Hypothalamus (tissue), 51 donors: Measurements from ENCODE around the gene PUS3.
"Not testable (repeated sequence)": the region's sequence is repeated elsewhere in the genome, so short reads cannot be mapped to it uniquely, and the experiment has no call there.

Source experiments
- DNase-seq, 51 donors: peaks; one replicate each; lab custom pipeline; 2025; lab: John Stamatoyannopoulos, UW

PUS3 gene

GRCh38 chr11:125922156-125922555 is 19.1 kb upstream of the PUS3 start:
- no peak for DNase-seq

- DNase-seq = no peak
Observed at GRCh38 chr11:125921042-125921441, 18.0 kb upstream of the PUS3 start.

- no peak for DNase-seq
Observed at GRCh38 chr11:125918140-125918840, 15.3 kb upstream of the PUS3 start.

- DNase-seq = no peak
Observed at GRCh38 chr11:125916683-125917347, 13.8 kb upstream of the PUS3 start.

- not testable (repeated sequence) for DNase-seq
Observed at GRCh38 chr11:125914601-125915000, 11.6 kb upstream of the PUS3 start.

- peak in 1 of 51 donors; percentile 7 for DNase-seq
Observed at GRCh38 chr11:125910226-125910849, 7.3 kb upstream of the PUS3 start.

GRCh38 chr11:125904678-125905077 is 1.7 kb upstream of the PUS3 start:
- no peak for DNase-seq

- DNase-seq = peak in 44 of 51 donors; percentile 7 to 77 (median 56)
Observed at GRCh38 chr11:125903711-125904659, 979 bp upstream of the PUS3 start, which contains the start of gene DDX25. Gene DDX25 (plus strand): TSS chr11:125904508. CDS start chr11:125904518, 10 bp downstream.

- no peak for DNase-seq
Observed at GRCh38 chr11:125902277-125902926, 604 bp downstream of the PUS3 start.

- DNase-seq = no peak
Observed at GRCh38 chr11:125901872-125902271, 1.1 kb downstream of the PUS3 start.

- no peak for DNase-seq
Observed at GRCh38 chr11:125892994-125893393, 10.0 kb downstream of the PUS3 start.

GRCh38 chr11:125892071-125892470 is 10.9 kb downstream of the PUS3 start:
- DNase-seq = no peak

- no peak for DNase-seq
Observed at GRCh38 chr11:125890447-125891100, 12.4 kb downstream of the PUS3 start.

- DNase-seq = peak; percentile 72 to 95 (median 89)
Observed at GRCh38 chr11:125887373-125888324, 15.4 kb downstream of the PUS3 start, which contains the start of gene HYLS1. Gene HYLS1 (plus strand): TSS chr11:125887668. CDS start chr11:125899369, 11,701 bp downstream.

GRCh38 chr11:125886997-125887372 is 16.0 kb downstream of the PUS3 start:
- DNase-seq = peak in 21 of 51 donors; percentile 31 to 71 (median 56)

- no peak for DNase-seq
Observed at GRCh38 chr11:125883375-125883774, 19.6 kb downstream of the PUS3 start.

GRCh38 chr11:125881291-125881690 is 21.7 kb downstream of the PUS3 start:
- no peak for DNase-seq

GRCh38 chr11:125874556-125875124 is 28.4 kb downstream of the PUS3 start:
- peak in 40 of 51 donors; percentile 2 to 75 (median 32) for DNase-seq
